T-helper 1 cell treated with Interleukin-12 subunit alpha and Interleukin-12 subunit beta and Interleukin-4 antibody, amounts not matched to agents 30 ng/mL and 1 ng/mL, for 36 hours (primary cell): ENCODE measurements around the gene SNURF. TPM values are rescaled to one million over a fixed set of nuclear protein-coding genes. Genes with fewer than 3 reads are reported as not detected.
"Not testable (repeated sequence)": the region's sequence is repeated elsewhere in the genome, so short reads cannot be mapped to it uniquely, and the experiment has no call there.

Experiments used
- intact Hi-C: fragments of 100-400 bp; cut with micrococcal nuclease; formaldehyde crosslinking; loops from one replicate; pipeline ENCODE4 v1.15.1; 2024
- total RNA-seq: library from RNA; stranded (reverse); gene quantifications from 2 replicates; pipeline ENCODE4 v1.2.3, GENCODE V29; 2022

The SNURF gene
- 11.9 and 13.8 TPM in 2 replicates for total RNA-seq

GRCh38 chr15:24954783-24955530, at the start of gene SNURF, which contains the start of gene SNRPN:
TSS of gene SNURF (plus strand) at chr15:24954987. CDS start at chr15:24955049, 62 bp downstream.
TSS of gene SNRPN (plus strand) at chr15:24954987. CDS start at chr15:24974454, 19,467 bp downstream.
- intact Hi-C loops, result loop anchor here (5.0 kb wide), 2 partner anchors 188 to 1127 kb away; no protein-coding TSS in a partner anchor

- intact Hi-C loops, result no loop called here
Observed at GRCh38 chr15:24916305-24917009, 38.3 kb upstream of the SNURF start.

GRCh38 chr15:24917431-24917830, 37.4 kb upstream of the SNURF start:
- intact Hi-C loops, result no loop called here

- intact Hi-C loops, result no loop called here
Observed at GRCh38 chr15:24919446-24919845, 35.3 kb upstream of the SNURF start.

- intact Hi-C loops, result not testable (repeated sequence)
Observed at GRCh38 chr15:24922781-24923180, 32.0 kb upstream of the SNURF start.

- intact Hi-C loops, result no loop called here
Observed at GRCh38 chr15:24924153-24924552, 30.6 kb upstream of the SNURF start.

- intact Hi-C loops, result no loop called here
Observed at GRCh38 chr15:24924621-24925020, 30.2 kb upstream of the SNURF start.

- intact Hi-C loops, result not testable (repeated sequence)
Observed at GRCh38 chr15:24931874-24932732, 22.7 kb upstream of the SNURF start.

- intact Hi-C loops, result no loop called here
Observed at GRCh38 chr15:24933716-24934115, 21.1 kb upstream of the SNURF start.

- intact Hi-C loops, result not testable (repeated sequence)
Observed at GRCh38 chr15:24938224-24938623, 16.6 kb upstream of the SNURF start.

GRCh38 chr15:24940236-24940635, 14.6 kb upstream of the SNURF start:
- intact Hi-C loops, result no loop called here

- intact Hi-C loops, result no loop called here
Observed at GRCh38 chr15:24943361-24943760, 11.4 kb upstream of the SNURF start.

GRCh38 chr15:24944954-24945353, 9.8 kb upstream of the SNURF start:
- intact Hi-C loops, result no loop called here

GRCh38 chr15:24945711-24946110, 9.1 kb upstream of the SNURF start:
- intact Hi-C loops, result no loop called here

- intact Hi-C loops, result no loop called here
Observed at GRCh38 chr15:24948495-24948894, 6.3 kb upstream of the SNURF start.

- intact Hi-C loops, result loop anchor here (5.0 kb wide), 2 partner anchors 188 to 1127 kb away; no protein-coding TSS in a partner anchor
Observed at GRCh38 chr15:24955531-24955921, 739 bp downstream of the SNURF start.

- intact Hi-C loops, result loop anchor here (1.0 to 5.0 kb wide), 3 partner anchors 189 to 1126 kb away; partner anchors contain the start of gene UBE3A
Observed at GRCh38 chr15:24956111-24956838, 1.5 kb downstream of the SNURF start.

GRCh38 chr15:24957691-24958090, 2.9 kb downstream of the SNURF start:
- intact Hi-C loops, result loop anchor here (5.0 kb wide), 2 partner anchors 190 to 1125 kb away; no protein-coding TSS in a partner anchor

- intact Hi-C loops, result no loop called here
Observed at GRCh38 chr15:24961967-24962366, 7.2 kb downstream of the SNURF start.

- intact Hi-C loops, result no loop called here
Observed at GRCh38 chr15:24962880-24963279, 8.1 kb downstream of the SNURF start.
